HG02798 (cell line): ENCODE results near the gene ENDOV.

Experiments
- ATAC-seq: cut with Tn5 transposase; IDR thresholded peaks from one replicate; pipeline ENCODE4 v1.9.1; 2021; ENCODE audit warnings: mild to moderate bottlenecking; ENCODE audit not compliant: unreplicated experiment, poor library complexity

Gene ENDOV

GRCh38 chr17:80461528-80462160 lies 46.7 kb downstream of the ENDOV start:
- no peak for ATAC-seq

- ATAC-seq: no peak
Measured at GRCh38 chr17:80463784-80464400, 48.9 kb downstream of the ENDOV start.

GRCh38 chr17:80464486-80464885 lies 49.5 kb downstream of the ENDOV start:
- ATAC-seq: no peak

- no peak for ATAC-seq
Measured at GRCh38 chr17:80465327-80465974, 50.5 kb downstream of the ENDOV start.

- no peak for ATAC-seq
Measured at GRCh38 chr17:80466188-80466705, 51.3 kb downstream of the ENDOV start.

- ATAC-seq: no peak
Measured at GRCh38 chr17:80468242-80468641, 53.3 kb downstream of the ENDOV start.

- no peak for ATAC-seq
Measured at GRCh38 chr17:80468781-80469493, 54.0 kb downstream of the ENDOV start.

GRCh38 chr17:80469667-80470066 lies 54.7 kb downstream of the ENDOV start:
- ATAC-seq: no peak

- ATAC-seq: no peak
Measured at GRCh38 chr17:80470603-80471002, 55.6 kb downstream of the ENDOV start.

GRCh38 chr17:80471922-80472321 lies 57.0 kb downstream of the ENDOV start:
- no peak for ATAC-seq

- no peak for ATAC-seq
Measured at GRCh38 chr17:80472996-80473395, 58.0 kb downstream of the ENDOV start.

- no peak for ATAC-seq
Measured at GRCh38 chr17:80473701-80474100, 58.7 kb downstream of the ENDOV start.

- no peak for ATAC-seq
Measured at GRCh38 chr17:80474231-80474960, 59.4 kb downstream of the ENDOV start.

GRCh38 chr17:80474961-80475909 lies 60.3 kb downstream of the ENDOV start:
- no peak for ATAC-seq

- no peak for ATAC-seq
Measured at GRCh38 chr17:80475910-80476876, 61.2 kb downstream of the ENDOV start, which contains the start of gene NPTX1. NPTX1 (minus strand) TSS chr17:80476607; CDS start chr17:80476446, 161 bp downstream.

- ATAC-seq: no peak
Measured at GRCh38 chr17:80476877-80477646, 62.1 kb downstream of the ENDOV start.
